ENCODE data around the gene SNX24.
A peak's percentile ranks its signal among the peaks of the same experiment; 100 is the strongest.

Gene SNX24

DNA sequence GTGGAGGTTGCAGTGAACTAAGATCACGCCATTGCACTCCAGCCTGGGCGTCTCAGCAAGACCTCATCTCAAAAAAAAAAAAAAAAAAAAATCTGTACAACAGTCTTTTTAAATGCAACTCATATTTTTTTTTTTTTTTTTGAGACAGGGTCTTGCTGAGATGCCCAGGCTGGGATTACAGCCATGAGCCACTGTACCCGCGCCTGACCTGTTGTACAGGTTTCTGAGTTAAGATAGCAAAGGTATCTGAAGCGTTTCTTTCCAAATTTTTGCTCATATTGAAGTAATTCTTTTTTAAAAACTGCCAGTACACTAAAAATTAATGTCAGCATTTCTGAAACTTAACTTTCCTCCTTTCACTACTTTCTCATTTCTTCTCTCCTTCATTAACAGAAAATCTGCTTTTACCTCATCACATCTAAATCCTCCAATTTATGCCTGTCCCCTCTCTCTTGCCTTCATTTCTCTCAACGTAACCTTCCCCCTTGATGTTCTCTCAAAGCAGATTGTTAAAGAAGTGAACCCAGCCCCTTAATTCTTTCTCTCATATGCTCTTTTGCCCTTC, 3.3 kb upstream of the SNX24 start:
- H3K4me1 ChIP-seq (ENCODE audit: control insufficient read depth, insufficient read depth, low read length) = no peaks in the 10 kb centered on the region
- H3K36me3 ChIP-seq (ENCODE audit: control insufficient read depth in 2 of 2, insufficient read depth in 1 of 2, low read length in 2 of 2) = no peaks in the 10 kb centered on the region
- H3K4me3 ChIP-seq (ENCODE audit: low read depth, low read length) = no peak overlapping the region
- POLR2A ChIA-PET = no interaction called here
- no peak for TF ChIP-seq ZNF596 (tag by site-specific recombination; IDR thresholded peaks at IDR 0.05)
- TF ChIP-seq PRDM1 (tag by site-specific recombination; IDR thresholded peaks at IDR 0.05) = peak; percentile 86
- no peaks in the 10 kb centered on the region for H3K9me3 ChIP-seq (ENCODE audit: control insufficient read depth, insufficient read depth, low read depth, low read length)
- no peak overlapping the region for H3K27ac ChIP-seq (ENCODE audit: extremely low read depth, low read depth, low read length)
- CTCF ChIA-PET = no interaction called here

DNA sequence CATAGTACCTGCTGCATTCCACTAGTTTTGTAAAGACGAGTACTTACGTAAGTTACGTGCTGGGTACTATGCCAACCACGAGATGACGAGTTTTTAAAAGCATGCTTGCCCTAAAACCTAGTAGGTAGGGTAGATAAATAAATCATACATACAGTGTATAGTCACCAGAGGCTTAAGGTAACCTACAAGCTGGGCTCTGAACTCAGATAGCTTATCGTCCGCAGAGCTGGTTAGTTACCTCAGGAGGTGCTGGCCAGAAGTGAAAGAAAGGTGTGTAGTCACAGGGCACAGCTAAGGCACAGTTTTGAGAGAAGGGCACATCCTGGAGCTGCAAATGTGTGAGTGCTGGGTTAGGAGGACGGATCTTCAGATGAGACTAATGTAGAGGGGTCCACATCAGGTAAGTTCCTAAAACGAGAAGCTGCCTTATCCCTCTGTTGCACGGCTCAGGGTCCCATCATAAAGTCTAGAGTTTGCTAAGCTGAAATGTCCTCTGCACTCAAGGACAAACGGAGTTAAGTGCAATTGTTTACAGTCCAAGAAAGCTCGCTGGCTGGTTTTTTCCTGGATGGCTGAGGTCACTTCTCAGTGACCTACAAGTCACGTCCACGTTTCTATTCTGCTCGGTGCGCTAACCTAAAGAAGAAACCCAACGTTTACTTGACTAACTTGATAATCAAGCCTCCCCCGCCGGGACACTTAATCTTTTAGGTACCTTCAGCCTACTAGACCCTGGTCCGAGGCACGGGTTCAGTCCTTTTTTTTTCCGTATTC, 1.1 kb upstream of the SNX24 start:
- POLR2A ChIA-PET = interaction anchor here (0.7 to 0.9 kb wide), 2 partner anchors 14 to 141 kb away, joined by 3 read pairs; no protein-coding TSS in a partner anchor
- TF ChIP-seq ZFHX2 (tag by site-specific recombination; conservative IDR thresholded peaks at IDR 0.05) (no peak), ELK4 (IDR thresholded peaks at IDR 0.05; ENCODE audit: borderline replicate concordance, low read depth, low read length) (no peak), OSR2 (tag by site-specific recombination; IDR thresholded peaks at IDR 0.05) (no peak), ZNF707 (tag by site-specific recombination; IDR thresholded peaks at IDR 0.05) (no peak), ZNF19 (tag by site-specific recombination; IDR thresholded peaks at IDR 0.05; ENCODE audit: low read depth) (no peak), ZNF239 (tag by site-specific recombination; IDR thresholded peaks at IDR 0.05) (no peak), MYNN (tag by site-specific recombination; IDR thresholded peaks at IDR 0.05; ENCODE audit: borderline replicate concordance) (no peak), GFI1B (tag by site-specific recombination; IDR thresholded peaks at IDR 0.05) (no peak), ZNF202 (tag by site-specific recombination; IDR thresholded peaks at IDR 0.05; ENCODE audit: borderline replicate concordance) (no peak), ZNF623 (tag by site-specific recombination; IDR thresholded peaks at IDR 0.05) (no peak), KLF1 (tag by site-specific recombination; IDR thresholded peaks at IDR 0.05) (no peak), YY2 (tag by site-specific recombination; IDR thresholded peaks at IDR 0.05) (no peak)
- H3K4me3 ChIP-seq (ENCODE audit: low read depth, low read length) = peak overlapping the region; percentile 72
- no peaks in the 10 kb centered on the region for H3K9me3 ChIP-seq (ENCODE audit: control insufficient read depth, insufficient read depth, low read depth, low read length)
- no peaks in the 10 kb centered on the region for H3K4me1 ChIP-seq (ENCODE audit: control insufficient read depth, insufficient read depth, low read length)
- H3K27ac ChIP-seq (ENCODE audit: extremely low read depth, low read depth, low read length) = peak overlapping the region; percentile 77; the same call in 1 of the 2 replicates
- CTCF ChIA-PET = interaction anchor here (0.6 to 1.2 kb wide), 2 partner anchors 59 to 140 kb away, joined by 3 read pairs; no protein-coding TSS in a partner anchor
- no peaks in the 10 kb centered on the region for H3K36me3 ChIP-seq (ENCODE audit: control insufficient read depth in 2 of 2, insufficient read depth in 1 of 2, low read length in 2 of 2)

GRCh38 chr5:122844910-122845228, 544 bp upstream of the SNX24 start:
- H3K4me1 ChIP-seq (ENCODE audit: control insufficient read depth, insufficient read depth, low read length) = no peaks in the 10 kb centered on the region
- ChIA-PET POLR2A (interaction anchor here (0.7 to 0.9 kb wide), 2 partner anchors 15 to 141 kb away, joined by 3 read pairs; no protein-coding TSS in a partner anchor), CTCF (interaction anchor here (0.6 to 1.2 kb wide), 4 partner anchors 52 to 329 kb away, joined by 3 read pairs; no protein-coding TSS in a partner anchor)
- no peaks in the 10 kb centered on the region for H3K36me3 ChIP-seq (ENCODE audit: control insufficient read depth in 2 of 2, insufficient read depth in 1 of 2, low read length in 2 of 2)
- peak overlapping the region; percentile 77; the same call in 1 of the 2 replicates for H3K27ac ChIP-seq (ENCODE audit: extremely low read depth, low read depth, low read length)
- peak overlapping the region; percentile 72 for H3K4me3 ChIP-seq (ENCODE audit: low read depth, low read length)
- H3K9me3 ChIP-seq (ENCODE audit: control insufficient read depth, insufficient read depth, low read depth, low read length) = no peaks in the 10 kb centered on the region
- TF ChIP-seq SALL2 (tag by site-specific recombination; IDR thresholded peaks at IDR 0.05; ENCODE audit: borderline replicate concordance) = no peak
- no peak for TF ChIP-seq OSR2 (tag by site-specific recombination; IDR thresholded peaks at IDR 0.05)
- TF ChIP-seq, protein P1, sequence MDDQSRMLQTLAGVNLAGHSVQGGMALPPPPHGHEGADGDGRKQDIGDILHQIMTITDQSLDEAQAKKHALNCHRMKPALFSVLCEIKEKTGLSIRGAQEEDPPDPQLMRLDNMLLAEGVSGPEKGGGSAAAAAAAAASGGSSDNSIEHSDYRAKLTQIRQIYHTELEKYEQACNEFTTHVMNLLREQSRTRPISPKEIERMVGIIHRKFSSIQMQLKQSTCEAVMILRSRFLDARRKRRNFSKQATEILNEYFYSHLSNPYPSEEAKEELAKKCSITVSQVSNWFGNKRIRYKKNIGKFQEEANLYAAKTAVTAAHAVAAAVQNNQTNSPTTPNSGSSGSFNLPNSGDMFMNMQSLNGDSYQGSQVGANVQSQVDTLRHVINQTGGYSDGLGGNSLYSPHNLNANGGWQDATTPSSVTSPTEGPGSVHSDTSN (CRISPR knock-in tag; IDR thresholded peaks at IDR 0.05) = no peak
- no peak for TF ChIP-seq REST (tag by site-specific recombination; IDR thresholded peaks at IDR 0.05)
- TF ChIP-seq REPIN1 (tag by site-specific recombination; IDR thresholded peaks at IDR 0.05; ENCODE audit: low read depth) = no peak
- TF ChIP-seq YY1 (tag by site-specific recombination; IDR thresholded peaks at IDR 0.05) = peak; percentile 34; the same call in 1 of the 2 replicates
- TF ChIP-seq, protein P2, sequence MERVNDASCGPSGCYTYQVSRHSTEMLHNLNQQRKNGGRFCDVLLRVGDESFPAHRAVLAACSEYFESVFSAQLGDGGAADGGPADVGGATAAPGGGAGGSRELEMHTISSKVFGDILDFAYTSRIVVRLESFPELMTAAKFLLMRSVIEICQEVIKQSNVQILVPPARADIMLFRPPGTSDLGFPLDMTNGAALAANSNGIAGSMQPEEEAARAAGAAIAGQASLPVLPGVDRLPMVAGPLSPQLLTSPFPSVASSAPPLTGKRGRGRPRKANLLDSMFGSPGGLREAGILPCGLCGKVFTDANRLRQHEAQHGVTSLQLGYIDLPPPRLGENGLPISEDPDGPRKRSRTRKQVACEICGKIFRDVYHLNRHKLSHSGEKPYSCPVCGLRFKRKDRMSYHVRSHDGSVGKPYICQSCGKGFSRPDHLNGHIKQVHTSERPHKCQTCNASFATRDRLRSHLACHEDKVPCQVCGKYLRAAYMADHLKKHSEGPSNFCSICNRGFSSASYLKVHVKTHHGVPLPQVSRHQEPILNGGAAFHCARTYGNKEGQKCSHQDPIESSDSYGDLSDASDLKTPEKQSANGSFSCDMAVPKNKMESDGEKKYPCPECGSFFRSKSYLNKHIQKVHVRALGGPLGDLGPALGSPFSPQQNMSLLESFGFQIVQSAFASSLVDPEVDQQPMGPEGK (tag by site-specific recombination; IDR thresholded peaks at IDR 0.05) = no peak
- 0 out of 2 replicates have a peak, but pooled peaks have one; percentile 14 for TF ChIP-seq ZNF2 (tag by site-specific recombination; IDR thresholded peaks at IDR 0.05)

All from HEK293 (cell line).